ENCODE data around the gene PGAP6.
"Not testable (repeated sequence)": the region's sequence is repeated elsewhere in the genome, so short reads cannot be mapped to it uniquely, and the experiment has no call there.

PGAP6 gene

GRCh38 chr16:381789-382717 is at the start of gene PGAP6:
Gene PGAP6 (minus strand): TSS chr16:381978. CDS start chr16:381821, 157 bp downstream.
- peak; percentile 27 to 60 for DNase-seq (ENCODE audit: low read depth in 1 of 2, low spot score in 1 of 2)

- no peak for DNase-seq (ENCODE audit: low read depth in 1 of 2, low spot score in 1 of 2)
Measured at GRCh38 chr16:430904-431303, 49.1 kb upstream of the PGAP6 start.

GRCh38 chr16:427250-427649 is 45.5 kb upstream of the PGAP6 start:
- no peak for DNase-seq (ENCODE audit: low read depth in 1 of 2, low spot score in 1 of 2)

- DNase-seq (ENCODE audit: low read depth in 1 of 2, low spot score in 1 of 2): no peak
Measured at GRCh38 chr16:426906-427249, 45.1 kb upstream of the PGAP6 start.

GRCh38 chr16:426115-426905 is 44.5 kb upstream of the PGAP6 start:
- DNase-seq (ENCODE audit: low read depth in 1 of 2, low spot score in 1 of 2): no peak

- DNase-seq (ENCODE audit: low read depth in 1 of 2, low spot score in 1 of 2): no peak
Measured at GRCh38 chr16:425740-426114, 43.9 kb upstream of the PGAP6 start.

GRCh38 chr16:425082-425718 is 43.4 kb upstream of the PGAP6 start, which contains the start of gene RAB11FIP3:
Gene RAB11FIP3 (plus strand): TSS chr16:425649. CDS start chr16:426007, 358 bp downstream.
- DNase-seq (ENCODE audit: low read depth in 1 of 2, low spot score in 1 of 2): peak; percentile 70 to 74

- DNase-seq (ENCODE audit: low read depth in 1 of 2, low spot score in 1 of 2): no peak
Measured at GRCh38 chr16:424623-425081, 42.9 kb upstream of the PGAP6 start.

GRCh38 chr16:424033-424622 is 42.4 kb upstream of the PGAP6 start:
- DNase-seq (ENCODE audit: low read depth in 1 of 2, low spot score in 1 of 2): no peak

- not testable (repeated sequence) for DNase-seq (ENCODE audit: low read depth in 1 of 2, low spot score in 1 of 2)
Measured at GRCh38 chr16:422179-422578, 40.4 kb upstream of the PGAP6 start.

GRCh38 chr16:415170-415498 is 33.4 kb upstream of the PGAP6 start:
- not testable (repeated sequence) for DNase-seq (ENCODE audit: low read depth in 1 of 2, low spot score in 1 of 2)

GRCh38 chr16:414395-415169 is 32.8 kb upstream of the PGAP6 start:
- DNase-seq (ENCODE audit: low read depth in 1 of 2, low spot score in 1 of 2): no peak

GRCh38 chr16:411576-412265 is 29.9 kb upstream of the PGAP6 start:
- no peak for DNase-seq (ENCODE audit: low read depth in 1 of 2, low spot score in 1 of 2)

GRCh38 chr16:410516-411178 is 28.9 kb upstream of the PGAP6 start:
- DNase-seq (ENCODE audit: low read depth in 1 of 2, low spot score in 1 of 2): no peak

- no peak for DNase-seq (ENCODE audit: low read depth in 1 of 2, low spot score in 1 of 2)
Measured at GRCh38 chr16:407253-407652, 25.5 kb upstream of the PGAP6 start.

GRCh38 chr16:405548-406506 is 24.0 kb upstream of the PGAP6 start:
- no peak for DNase-seq (ENCODE audit: low read depth in 1 of 2, low spot score in 1 of 2)

GRCh38 chr16:404971-405486 is 23.3 kb upstream of the PGAP6 start:
- DNase-seq (ENCODE audit: low read depth in 1 of 2, low spot score in 1 of 2): no peak
